Stimulated activated CD4-positive, alpha-beta T cell treated with anti-CD3 and anti-CD28 coated beads, Interleukin-15, amount 100 ng/mL, for 48 hours (primary cell): Measurements from ENCODE around the gene MYH9.
"Not testable (repeated sequence)": the region's sequence is repeated elsewhere in the genome, so short reads cannot be mapped to it uniquely, and the experiment has no call there.

ENCODE experiments used
- DNase-seq, 2 donors: peaks; one replicate each; pipeline ENCODE4 v3.0.0-alpha.2; 2020; ENCODE audit warnings: low read depth in 2 of 2

The MYH9 gene

DNA sequence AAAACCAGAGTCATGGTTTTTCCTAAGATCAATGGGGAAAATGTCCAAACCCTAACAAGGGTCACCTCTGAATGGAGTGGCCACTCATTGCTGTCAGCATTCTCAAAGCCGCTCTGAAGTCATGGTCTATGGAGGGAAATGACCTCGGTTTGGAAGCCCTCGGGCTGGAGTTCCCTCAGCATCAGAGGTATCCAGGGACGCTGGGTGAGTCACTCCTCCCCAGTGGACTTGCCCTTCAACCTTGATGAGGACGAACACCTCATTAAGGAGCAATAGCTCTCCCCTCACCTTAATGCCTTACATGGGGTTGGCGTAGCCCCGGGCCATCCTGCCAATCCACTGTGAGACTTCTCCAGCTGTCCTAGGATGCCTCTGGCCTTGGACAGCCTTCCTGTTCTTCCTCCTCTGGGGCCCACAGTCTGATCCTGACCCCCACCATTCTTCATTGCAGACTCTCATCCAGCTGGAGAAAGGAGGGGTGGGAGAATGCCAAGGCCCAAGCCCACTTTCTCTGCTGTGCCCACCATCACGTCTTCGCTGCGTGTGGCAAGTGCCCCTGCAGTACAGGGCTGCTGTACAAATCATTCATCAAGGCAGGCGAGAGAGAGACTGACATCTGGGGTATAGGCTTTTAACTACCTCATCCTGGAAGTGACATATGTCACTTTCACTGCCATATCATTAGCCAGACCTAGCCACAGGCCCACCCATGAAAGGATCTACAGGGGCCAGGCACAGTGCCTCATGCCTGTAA lies 25.4 kb upstream of the MYH9 start:
- DNase-seq, result no peak

DNA sequence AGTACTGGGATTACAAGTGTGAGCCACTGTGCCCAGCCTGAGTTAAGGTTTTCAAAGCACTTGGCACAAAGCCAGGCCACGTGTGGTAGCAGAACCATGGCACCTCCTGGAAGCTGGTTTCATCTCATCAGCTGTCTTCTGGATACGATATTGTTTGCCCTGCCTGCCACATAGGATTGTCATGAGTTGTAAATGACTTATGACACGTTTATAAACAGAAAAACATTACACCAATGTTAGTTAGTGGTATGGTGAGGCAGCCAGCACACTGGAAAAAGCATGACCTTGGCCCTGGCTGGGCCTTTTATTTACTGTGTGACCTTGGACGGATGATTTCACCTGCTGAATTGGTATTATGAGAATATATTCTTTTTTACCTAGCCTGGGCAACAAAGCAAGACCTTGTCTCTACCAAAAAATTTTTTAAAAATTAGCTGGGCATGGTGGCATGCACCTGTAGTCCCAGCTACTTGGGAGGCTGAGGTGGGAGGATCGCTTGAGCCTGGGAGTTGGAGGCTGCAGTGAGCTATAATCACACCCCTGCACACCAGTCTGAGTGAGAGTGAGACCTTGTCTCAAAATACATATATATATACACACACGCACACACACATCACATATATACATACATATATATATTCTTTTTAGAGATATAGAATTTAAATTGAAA lies 24.0 kb upstream of the MYH9 start:
- DNase-seq, result peak in 1 of 2 donors; percentile 54

DNA sequence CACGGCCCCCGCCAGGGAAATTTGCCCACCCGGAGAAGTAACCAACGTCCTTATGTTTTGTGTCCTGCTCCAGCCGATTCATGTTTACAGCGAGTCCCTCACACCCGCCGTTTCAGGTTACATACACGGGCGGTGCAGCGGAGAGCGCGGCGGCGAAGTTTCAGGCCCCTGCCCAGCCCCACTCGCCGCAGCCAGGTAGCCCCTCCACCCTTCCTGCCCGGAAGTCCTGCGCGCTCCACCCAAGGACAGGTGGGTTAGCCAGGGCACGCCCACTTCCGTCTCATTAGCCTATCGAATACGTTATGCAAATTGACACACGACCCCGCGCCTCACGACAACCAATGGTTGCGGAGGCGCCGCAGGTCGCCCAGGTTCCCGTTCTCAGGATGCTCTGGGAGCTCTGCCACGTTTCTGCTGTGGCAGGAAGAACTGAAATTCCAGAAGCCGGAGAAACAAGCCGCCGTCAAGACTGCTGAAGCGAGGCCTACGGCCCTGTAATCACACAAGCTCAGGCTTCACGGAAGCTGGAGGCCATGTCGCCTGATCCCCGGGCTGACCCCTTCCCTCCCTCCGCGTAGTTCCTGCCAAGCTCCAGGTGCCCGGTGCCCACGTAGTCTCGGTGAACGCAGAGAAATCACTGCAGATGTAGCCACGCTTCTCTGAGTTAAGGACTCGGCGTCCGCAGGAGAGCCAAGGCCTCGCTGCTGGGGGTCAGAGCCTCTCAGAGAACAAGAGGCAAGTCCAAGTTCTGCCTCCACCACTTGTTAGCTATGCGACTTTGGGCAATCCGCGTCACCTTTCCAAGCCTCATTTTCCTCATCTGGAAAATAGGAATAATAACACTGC lies 22.4 kb upstream of the MYH9 start:
- peak; percentile 41 to 59 for DNase-seq

GRCh38 chr22:36409554-36409910 lies 21.8 kb upstream of the MYH9 start:
- DNase-seq, result not testable (repeated sequence)

DNA sequence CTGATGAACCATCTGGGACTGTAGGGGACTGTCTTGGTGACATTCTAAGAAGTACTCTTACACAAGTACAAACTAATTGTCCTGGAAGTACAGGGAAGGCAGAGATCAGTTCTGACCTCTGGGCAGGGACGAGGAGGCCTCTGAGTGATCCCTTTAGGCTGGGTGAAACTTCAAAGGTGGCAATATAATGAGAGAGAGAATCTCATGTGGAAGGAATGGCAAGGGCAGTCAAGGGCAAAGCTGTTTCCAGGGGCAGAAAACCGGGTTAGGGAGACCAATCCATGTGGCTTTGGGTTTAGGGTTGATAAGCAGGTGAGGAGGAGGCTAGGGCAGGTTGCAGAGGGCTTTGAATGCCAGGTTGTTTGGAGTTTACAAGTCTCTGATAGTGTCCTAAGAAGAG lies 21.3 kb upstream of the MYH9 start:
- DNase-seq, result no peak

DNA sequence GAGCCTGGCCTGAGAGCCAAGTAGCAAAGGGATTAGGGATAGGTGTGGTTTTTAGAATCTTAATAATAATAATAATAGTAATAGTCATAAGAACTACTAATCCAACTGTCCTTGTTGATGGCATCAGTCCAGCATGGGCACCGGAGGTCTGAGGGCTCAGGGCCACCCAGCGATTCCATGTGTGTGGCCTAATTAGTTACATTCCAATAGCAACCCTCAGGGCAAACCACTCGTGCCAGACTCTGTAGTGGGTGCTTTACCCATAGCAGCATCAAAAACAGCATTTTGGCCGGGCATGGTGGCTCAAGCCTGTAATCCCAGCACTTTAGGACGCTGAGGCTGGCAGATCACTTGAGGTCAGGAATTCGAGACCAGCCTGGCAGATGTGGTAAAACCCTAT lies 19.0 kb upstream of the MYH9 start:
- DNase-seq, result no peak

DNA sequence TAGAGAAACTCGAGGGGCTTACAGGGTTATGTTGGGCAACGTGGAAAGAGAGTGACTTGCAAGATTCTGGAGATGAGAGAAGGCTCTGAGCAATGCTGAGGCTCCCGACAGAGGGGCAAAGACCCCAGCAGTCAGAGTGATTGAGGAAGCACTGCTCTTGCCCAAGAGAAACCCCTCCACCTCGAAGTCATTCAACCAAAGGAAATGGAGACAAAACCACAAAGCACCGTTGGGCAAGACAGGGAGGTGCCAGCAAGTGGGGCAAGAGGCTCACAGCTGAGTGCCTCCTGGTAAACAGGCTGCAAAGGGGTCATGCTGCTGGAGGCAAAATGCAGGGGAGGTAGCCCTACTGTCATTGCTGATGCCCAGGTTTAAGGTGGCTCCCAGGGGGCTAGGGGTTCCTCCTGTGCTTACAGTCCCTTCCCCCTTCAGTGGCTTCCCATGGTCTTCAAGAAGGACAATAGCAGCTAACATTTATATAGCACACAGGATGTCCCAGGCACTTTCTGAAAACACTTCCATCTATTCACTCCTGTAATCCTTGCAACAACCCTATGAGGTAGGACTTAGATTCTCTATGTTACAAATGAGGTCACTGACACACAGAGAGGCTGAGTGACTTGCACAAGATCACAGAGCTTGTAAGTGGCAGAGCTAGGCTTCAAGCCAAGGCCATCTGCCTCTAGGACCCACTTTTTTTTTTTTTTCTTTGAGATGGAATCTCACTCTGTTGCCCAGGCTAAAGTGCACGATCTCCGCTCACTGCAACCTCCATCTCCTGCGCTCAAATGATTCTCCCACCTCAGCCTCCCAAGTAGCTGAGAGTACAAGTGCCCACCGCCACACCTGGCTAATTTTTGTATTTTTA lies 18.1 kb upstream of the MYH9 start:
- no peak for DNase-seq

DNA sequence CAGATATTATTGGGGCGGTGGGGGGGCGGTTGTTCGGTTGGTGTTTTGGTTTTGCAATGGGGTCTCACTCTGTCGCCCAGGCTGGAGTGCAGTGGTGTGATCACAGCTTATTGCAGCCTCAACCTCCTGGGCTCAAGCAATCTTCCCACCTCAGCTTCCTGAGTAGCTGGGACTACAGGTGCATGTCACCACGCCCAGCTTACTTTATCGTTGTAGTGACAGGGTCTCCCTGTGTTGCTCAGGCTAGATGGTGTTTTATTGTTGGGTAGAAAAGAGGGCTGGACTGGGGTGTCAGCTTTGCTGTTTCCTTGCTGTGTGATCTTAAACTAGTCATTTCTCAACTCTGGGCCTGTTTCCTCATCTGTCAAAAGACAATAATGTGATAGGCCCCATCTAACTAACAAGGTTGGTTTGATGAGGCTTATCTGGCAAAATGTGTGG lies 17.5 kb upstream of the MYH9 start:
- DNase-seq, result no peak

DNA sequence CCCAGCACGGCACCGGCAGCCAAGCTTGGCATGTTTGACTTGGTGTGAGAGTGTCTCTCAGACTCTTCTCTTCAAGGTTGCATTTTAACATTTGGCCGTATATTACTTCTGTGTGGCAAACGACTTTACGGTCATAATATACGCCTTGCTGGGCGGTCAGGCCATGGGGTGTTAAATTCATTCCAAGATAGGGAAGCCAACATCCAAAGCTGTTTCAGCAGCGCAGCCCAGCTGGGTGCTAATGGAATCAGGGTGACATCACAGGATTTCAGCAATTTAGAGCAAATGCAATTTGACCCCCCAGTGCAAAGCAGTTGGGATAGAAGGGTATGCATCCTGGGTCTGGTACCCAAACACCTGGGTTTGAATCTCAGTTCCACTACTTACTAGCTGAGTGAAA lies 16.7 kb upstream of the MYH9 start:
- no peak for DNase-seq

DNA sequence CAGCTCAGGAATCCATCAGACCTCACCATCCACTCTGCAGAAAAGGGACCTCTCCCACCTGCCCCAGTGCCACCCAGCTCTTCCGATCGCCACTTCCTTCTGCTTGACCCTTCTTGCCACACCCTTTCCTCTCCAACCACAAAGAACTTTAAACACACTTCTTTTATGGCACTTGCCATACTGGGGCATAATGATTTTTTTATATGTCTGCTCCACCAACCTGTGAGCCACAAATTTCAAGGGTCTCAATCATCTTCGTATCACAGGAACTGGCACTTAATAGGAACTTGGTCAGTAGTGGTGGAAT lies 11.7 kb upstream of the MYH9 start:
- no peak for DNase-seq

GRCh38 chr22:36398601-36399471 lies 11.1 kb upstream of the MYH9 start:
- no peak for DNase-seq

DNA sequence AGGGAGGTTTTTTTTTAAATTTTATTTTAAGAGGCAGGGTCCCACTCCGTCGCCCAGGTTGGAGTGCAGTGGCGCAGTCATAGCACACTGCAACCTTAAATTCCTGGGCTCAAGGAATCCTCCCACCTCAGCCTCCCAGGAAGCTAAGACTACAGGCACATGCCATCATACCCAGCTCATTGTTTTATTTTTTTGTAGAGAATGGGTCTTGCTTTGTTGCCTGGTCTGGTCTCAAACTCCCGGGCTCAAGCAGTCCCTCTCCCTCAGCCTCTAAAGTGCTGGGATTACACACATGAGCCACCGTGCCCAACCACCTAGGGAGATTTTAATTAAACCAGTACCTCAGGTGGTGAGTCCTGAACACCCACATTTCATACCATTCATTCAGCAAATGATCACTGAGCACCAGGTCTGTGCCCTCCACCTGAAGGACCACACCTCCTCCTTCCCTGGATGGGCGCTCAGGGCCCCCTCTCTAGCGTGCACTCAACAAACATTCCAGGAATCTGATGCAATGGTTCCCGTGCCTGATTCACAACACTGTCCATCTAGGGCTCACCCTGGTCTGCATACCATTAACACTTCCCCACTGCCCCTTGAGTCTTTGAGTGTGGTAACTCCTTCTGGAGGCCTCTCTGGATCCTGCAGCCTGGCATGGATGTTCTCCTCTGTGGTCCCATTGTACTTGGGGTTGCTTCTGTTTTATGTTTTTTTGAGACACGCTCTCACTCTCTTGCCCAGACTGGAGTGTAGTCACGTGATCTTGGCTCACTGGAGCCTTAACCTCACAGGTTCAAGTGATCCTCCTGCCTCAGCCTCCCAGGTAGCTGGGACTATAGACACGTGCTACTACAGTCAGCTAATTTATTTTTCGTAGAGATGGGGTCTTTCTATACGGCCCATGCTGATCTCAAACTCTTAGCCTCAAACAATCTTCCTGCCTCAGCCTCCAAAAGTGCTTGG lies 9.6 kb upstream of the MYH9 start:
- DNase-seq, result no peak

DNA sequence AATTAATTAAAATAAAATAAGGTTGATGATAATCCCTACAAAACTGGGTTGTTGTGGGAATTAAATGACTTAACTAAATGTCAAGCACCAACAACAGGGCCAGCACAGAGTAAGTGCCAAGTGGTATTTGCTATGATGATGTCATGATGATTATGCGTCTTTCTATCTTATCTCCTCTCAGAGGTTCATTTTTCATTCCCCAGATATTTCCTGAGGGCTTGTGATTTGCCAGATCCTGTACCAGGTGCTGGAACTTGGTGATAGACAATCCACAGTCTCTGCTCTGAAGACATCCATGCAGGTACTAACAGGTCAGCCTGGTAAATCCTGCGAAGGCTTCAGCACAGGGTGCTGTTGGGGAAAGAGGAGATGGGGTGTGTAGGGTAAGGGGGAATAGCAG lies 8.1 kb upstream of the MYH9 start:
- DNase-seq, result no peak

DNA sequence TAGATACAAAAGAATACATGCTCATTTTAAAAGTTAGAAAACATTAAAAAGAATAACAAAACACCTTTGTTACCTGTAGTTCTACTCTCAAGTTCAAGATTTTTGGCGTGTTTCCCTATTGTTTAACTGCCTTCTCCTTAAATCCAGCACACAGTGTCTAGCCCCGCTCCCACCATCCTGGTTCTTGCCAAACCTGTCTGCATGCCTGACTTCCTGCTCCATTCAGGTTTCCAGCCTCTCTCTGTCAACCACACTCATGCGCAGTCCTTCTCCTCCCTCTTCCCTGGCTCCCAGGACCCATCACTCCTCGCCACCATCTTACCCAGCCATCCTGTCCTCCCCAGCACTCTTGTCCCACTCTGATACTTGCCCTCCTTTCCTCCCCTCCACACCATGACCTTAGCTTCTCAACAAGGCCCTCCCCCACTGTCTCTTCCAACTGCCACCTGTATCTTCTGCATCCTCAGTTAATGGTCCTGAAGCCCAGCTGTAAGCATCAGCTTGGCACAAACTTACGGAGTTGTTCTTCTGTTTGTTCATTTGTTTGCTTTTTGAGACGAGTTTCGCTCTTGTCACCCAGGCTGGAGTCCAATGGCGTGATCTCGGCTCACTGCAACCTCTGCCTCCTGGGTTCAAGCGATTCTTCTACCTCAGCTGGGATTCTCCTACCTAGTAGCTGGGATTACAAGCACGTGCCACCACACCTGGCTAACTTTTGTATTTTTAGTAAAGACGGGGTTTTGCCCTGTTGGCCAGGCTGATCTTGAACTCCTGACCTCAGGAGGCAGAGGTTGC lies 7.5 kb upstream of the MYH9 start:
- DNase-seq, result no peak

GRCh38 chr22:36391638-36392037 lies 3.9 kb upstream of the MYH9 start:
- DNase-seq, result no peak

- DNase-seq, result not testable (repeated sequence)
These were observed 1.4 kb upstream of the MYH9 start for GRCh38 chr22:36389122-36389521.

DNA sequence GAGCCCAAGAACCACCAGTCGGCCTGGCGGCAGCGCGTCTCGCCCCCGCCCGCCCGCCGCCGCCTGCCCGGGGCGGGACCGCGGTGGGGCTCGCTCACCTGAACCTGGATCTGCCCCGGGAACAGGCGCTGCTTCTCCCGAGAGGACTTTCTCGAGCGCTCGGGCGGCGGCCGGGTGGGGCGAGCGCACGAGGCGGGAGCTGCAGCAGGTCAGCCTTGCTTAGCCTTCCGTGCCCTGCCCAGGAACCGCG lies 133 bp downstream of the MYH9 start:
- no peak for DNase-seq

- no peak for DNase-seq
These were observed 663 bp downstream of the MYH9 start for GRCh38 chr22:36386900-36387708.
